ENCODE measurements around the gene DERL2. TPM values are rescaled to one million over a fixed set of nuclear protein-coding genes. Genes with fewer than 3 reads are reported as not detected.

DERL2 gene
- total and polyA plus RNA-seq, 9 of the 15 experiments (the other 6 are each of a cell fraction or from before 2014, with no cell fraction given): 11.5 to 105 (median 30.7) TPM

- Histone ChIP-seq H3K9ac (ENCODE audit: insufficient read depth in 1 of 2, low read depth in 2 of 2, low read length in 2 of 2) (no peak overlapping the region), H2AFZ (ENCODE audit: low read depth, low read length) (no peak overlapping the region), H4K20me1 (replicated peaks; ENCODE audit: control insufficient read depth, insufficient read depth, low read length) (no peaks in the 10 kb centered on the region), H3K9me3 (replicated peaks; ENCODE audit: control insufficient read depth, insufficient read depth, low read depth, low read length) (no peaks in the 10 kb centered on the region), H3K36me3 (ENCODE audit: control insufficient read depth, insufficient read depth, low read length) (peaks cover 37% of the 10 kb centered on the region), H3K4me3 (no peak overlapping the region), H3K9me1 (ENCODE audit: control insufficient read depth, insufficient read depth, low read length) (peaks cover 4% of the 10 kb centered on the region), H3K27ac (ENCODE audit: extremely low read depth, low read depth, low read length) (no peak overlapping the region), H3K4me2 (ENCODE audit: insufficient read depth, low read length) (no peak overlapping the region), H3K4me1 (replicated peaks in 1 of 2; ENCODE audit: control insufficient read depth in 2 of 2, insufficient read depth in 2 of 2, low read length in 2 of 2) (peaks cover 7% of the 10 kb centered on the region in 2 experiments; a peak in 3 of 5 replicates), H3K79me2 (ENCODE audit: control insufficient read depth, insufficient read depth, low read length) (no peaks in the 10 kb centered on the region), H3K27me3 (ENCODE audit: control insufficient read depth in 2 of 2, insufficient read depth in 2 of 2, low read length in 2 of 2) (no peaks in the 10 kb centered on the region)
- WGBS (ENCODE audit: insufficient coverage, low coverage, missing lambda C conversion rate): 75% methylated on average over 6 of the region's 17 CpGs
- no TSS peak for BruUV-seq (replicated peaks)
- DNase-seq (ENCODE audit: extremely low read depth in 1 of 4, low spot score in 3 of 4): peak in 1 of 4 experiments; percentile 12
- ChIA-PET POLR2A (no interaction called here), CTCF (ENCODE audit: low intra/inter-chr PET ratio) (interaction anchor here (0.7 kb wide), 1 partner anchor 1451 kb away, joined by 3 read pairs; no protein-coding TSS in a partner anchor)
- no peak for ATAC-seq
- intact Hi-C loops (cut with micrococcal nuclease): no loop called here
- FAIRE-seq: no peak
- in situ Hi-C loops (cut with MboI): no loop called here
- TF ChIP-seq MXD1 (CRISPR knock-in tag; IDR thresholded peaks at IDR 0.05; ENCODE audit: borderline replicate concordance, poor library complexity, severe bottlenecking): no peak
- TF ChIP-seq SP2 (IDR thresholded peaks at IDR 0.05; ENCODE audit: extremely low read depth, low read depth, low read length, poor library complexity, severe bottlenecking): no peak
- TF ChIP-seq ZNF175 (CRISPR knock-in tag; IDR thresholded peaks at IDR 0.05; ENCODE audit: low read depth): no peak
- no peak for TF ChIP-seq FIP1L1 (IDR thresholded peaks at IDR 0.05; ENCODE audit: low read depth, low read length, poor library complexity, severe bottlenecking)
- TF ChIP-seq ZNF512 (tag; IDR thresholded peaks at IDR 0.05): peak; percentile 72; the same call in 1 of the 2 replicates
- no peak for TF ChIP-seq ZNF217 (CRISPR knock-in tag; IDR thresholded peaks at IDR 0.05)
- TF ChIP-seq THAP12 (CRISPR knock-in tag; IDR thresholded peaks at IDR 0.05): no peak
- TF ChIP-seq CTCFL (IDR thresholded peaks at IDR 0.05; ENCODE audit: borderline replicate concordance, insufficient read depth, low read depth, low read length, poor library complexity, severe bottlenecking): no peak
- TF ChIP-seq BCOR (IDR thresholded peaks at IDR 0.05): no peak
- TF ChIP-seq ZNF146 (CRISPR knock-in tag; IDR thresholded peaks at IDR 0.05; ENCODE audit: unreplicated experiment): no peak
- no peak for TF ChIP-seq KHSRP (IDR thresholded peaks at IDR 0.05)
- TF ChIP-seq POLR2AphosphoS2 (IDR thresholded peaks at IDR 0.05; ENCODE audit: low read length): no peak
- TF ChIP-seq ZNF589 (CRISPR knock-in tag; IDR thresholded peaks at IDR 0.05; ENCODE audit: low read depth): no peak
- TF ChIP-seq ADNP (tag; IDR thresholded peaks at IDR 0.05): no peak
Measured at GRCh38 chr17:5511401-5512225, 25.6 kb upstream of the DERL2 start.
